Subcutaneous preadipocyte (primary cell): Measurements from ENCODE around the gene DEFB132. TPM values are rescaled to one million over a fixed set of nuclear protein-coding genes. Genes with fewer than 3 reads are reported as not detected.

Experiments
- total RNA-seq: library from RNA; depleted of rRNA; stranded (reverse); fragments of >200 nt; gene quantifications from 2 replicates; pipeline ENCODE4 v1.2.3, GENCODE V29; 2012

The DEFB132 gene
- not detected in 2 replicates for total RNA-seq

GRCh38 chr20:257419-257818, at the start of gene DEFB132:
Gene DEFB132 (plus strand): TSS chr20:257724. CDS start chr20:257779, 55 bp downstream.

GRCh38 chr20:226958-227357, 30.6 kb upstream of the DEFB132 start, which contains the start of gene DEFB129:
Gene DEFB129 (plus strand): TSS chr20:227258. CDS start chr20:227289, 31 bp downstream.

GRCh38 chr20:290084-290831, 32.7 kb downstream of the DEFB132 start, which contains the start of gene C20orf96:
Gene C20orf96 (minus strand): TSS chr20:290750. CDS start chr20:290610, 140 bp downstream.

GRCh38 chr20:297098-297924, 39.8 kb downstream of the DEFB132 start, which contains the start of gene ZCCHC3:
Gene ZCCHC3 (plus strand): TSS chr20:297570. CDS start chr20:297587, 17 bp downstream.

Other genes starting within 250 kb of the DEFB132 start
- not detected in 2 replicates for gene DEFB125, start 170.1 kb upstream of the DEFB132 start, total RNA-seq
- gene DEFB126, start 115.1 kb upstream of the DEFB132 start, total RNA-seq, result not detected in 2 replicates
- not detected in 2 replicates for gene DEFB127, start 100.3 kb upstream of the DEFB132 start, total RNA-seq
- not detected in 2 replicates for gene DEFB128, start 68.0 kb upstream of the DEFB132 start, total RNA-seq
- not detected in 2 replicates for gene DEFB129, start 30.5 kb upstream of the DEFB132 start, total RNA-seq
- 0.59 and 1.8 TPM in 2 replicates for gene C20orf96, start 33.0 kb downstream of the DEFB132 start, total RNA-seq
- 6.2 and 8.2 TPM in 2 replicates for gene ZCCHC3, start 39.8 kb downstream of the DEFB132 start, total RNA-seq
- 4.0 and 4.3 TPM in 2 replicates for gene SOX12, start 67.8 kb downstream of the DEFB132 start, total RNA-seq
- 20.5 and 65.0 TPM in 2 replicates for gene NRSN2, start 89.4 kb downstream of the DEFB132 start, total RNA-seq
- gene TRIB3, start 123.0 kb downstream of the DEFB132 start, total RNA-seq, result 22.3 and 27.2 TPM in 2 replicates
- 51.2 and 54.0 TPM in 2 replicates for gene RBCK1, start 150.6 kb downstream of the DEFB132 start, total RNA-seq
- gene TBC1D20, start 204.8 kb downstream of the DEFB132 start, total RNA-seq, result 25.0 and 28.2 TPM in 2 replicates